Activated T-helper 2 cell treated with anti-CD3 and anti-CD28 coated beads, Interferon-gamma antibody, Interleukin-2, Interleukin-4, amounts not matched to agents 10 μg/mL and 5 μg/mL and 100 μg/mL, durations not matched to agents 14 hours and 24 hours and 36 hours (primary cell): Measurements from ENCODE around the gene TIAM1. TPM values are rescaled to one million over a fixed set of nuclear protein-coding genes. Genes with fewer than 3 reads are reported as not detected.

Source experiments
- DNase-seq: peaks from one replicate; pipeline ENCODE4 v3.0.0; 2021; ENCODE audit warnings: low spot score
- H3K27ac Mint-ChIP-seq: one replicate; pipeline ENCODE4 v1.8.0; 2021; ENCODE audit warnings: mixed read lengths
- H3K27me3 Mint-ChIP-seq: one replicate; pipeline ENCODE4 v1.8.0; 2021; ENCODE audit warnings: low read depth, mixed read lengths
- H3K36me3 Mint-ChIP-seq: one replicate; pipeline ENCODE4 v1.8.0; 2021; ENCODE audit warnings: low read depth, mixed read lengths
- H3K4me1 Mint-ChIP-seq: one replicate; pipeline ENCODE4 v1.8.0; 2021; ENCODE audit warnings: low read depth, mixed read lengths
- H3K4me3 Mint-ChIP-seq: one replicate; pipeline ENCODE4 v1.8.0; 2021; ENCODE audit warnings: low read depth, mild to moderate bottlenecking, moderate library complexity, mixed read lengths
- H3K9me3 Mint-ChIP-seq: one replicate; pipeline ENCODE4 v1.8.0; 2021; ENCODE audit warnings: mixed read lengths
- intact Hi-C: fragments of 100-400 bp; cut with micrococcal nuclease; formaldehyde crosslinking; loops from one replicate; pipeline ENCODE4 v1.15.1; 2023
- total RNA-seq: library from RNA; stranded (reverse); gene quantifications from 2 replicates; pipeline ENCODE4 v1.2.3, GENCODE V29; 2022

TIAM1 gene
- total RNA-seq, 1 donor from 2014 or later, result 110 TPM

DNA sequence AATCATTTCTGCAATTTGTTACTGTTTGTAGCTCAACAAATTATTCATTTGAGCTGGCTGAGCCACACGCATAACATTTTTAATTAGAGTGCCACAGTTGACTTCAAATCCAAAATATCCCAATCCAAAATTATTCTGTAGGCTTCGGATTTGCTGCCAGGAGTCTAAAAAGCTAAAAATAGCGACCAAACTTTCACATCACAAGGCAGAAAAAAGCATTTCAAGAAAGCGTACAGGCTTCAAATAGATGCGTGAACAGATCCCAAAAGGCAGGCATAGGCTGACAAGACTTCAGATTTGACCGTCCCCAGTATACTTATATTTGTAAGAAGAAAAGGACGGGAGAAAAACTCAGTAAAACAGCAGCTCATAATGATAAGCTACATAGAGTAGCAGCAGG lies 24.3 kb upstream of the TIAM1 start:
- Mint-ChIP-seq H3K9me3 (no peaks in the 10 kb centered on the region), H3K36me3 (peaks cover 3% of the 10 kb centered on the region), H3K4me1 (peaks cover 37% of the 10 kb centered on the region), H3K27ac (no peak overlapping the region), H3K27me3 (peaks cover 3% of the 10 kb centered on the region), H3K4me3 (no peak overlapping the region)
- DNase-seq, result no peak
- intact Hi-C loops, result no loop called here

DNA sequence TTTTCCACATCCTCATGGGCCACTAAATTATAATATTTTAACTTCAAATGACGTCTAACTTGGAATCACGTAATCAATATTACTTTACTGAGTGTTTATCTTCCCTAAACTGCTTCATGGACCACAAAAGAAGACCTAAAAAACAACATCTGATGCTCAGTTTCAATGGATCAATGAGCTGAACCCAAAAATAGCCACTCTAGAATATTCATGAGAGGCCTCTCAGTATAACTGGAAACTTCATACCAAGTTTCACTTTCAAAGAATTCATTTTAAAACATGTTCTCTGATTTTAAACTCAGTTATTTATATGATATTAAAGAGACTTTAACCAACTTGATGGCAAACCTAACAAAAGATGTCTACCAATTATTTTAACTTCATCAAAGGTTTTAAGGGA lies 23.7 kb upstream of the TIAM1 start:
- Mint-ChIP-seq H3K4me3 (no peak overlapping the region), H3K27me3 (no peaks in the 10 kb centered on the region), H3K36me3 (peaks cover 3% of the 10 kb centered on the region), H3K4me1 (peaks cover 40% of the 10 kb centered on the region), H3K9me3 (no peaks in the 10 kb centered on the region), H3K27ac (no peak overlapping the region)
- DNase-seq, result no peak
- intact Hi-C loops, result no loop called here

DNA sequence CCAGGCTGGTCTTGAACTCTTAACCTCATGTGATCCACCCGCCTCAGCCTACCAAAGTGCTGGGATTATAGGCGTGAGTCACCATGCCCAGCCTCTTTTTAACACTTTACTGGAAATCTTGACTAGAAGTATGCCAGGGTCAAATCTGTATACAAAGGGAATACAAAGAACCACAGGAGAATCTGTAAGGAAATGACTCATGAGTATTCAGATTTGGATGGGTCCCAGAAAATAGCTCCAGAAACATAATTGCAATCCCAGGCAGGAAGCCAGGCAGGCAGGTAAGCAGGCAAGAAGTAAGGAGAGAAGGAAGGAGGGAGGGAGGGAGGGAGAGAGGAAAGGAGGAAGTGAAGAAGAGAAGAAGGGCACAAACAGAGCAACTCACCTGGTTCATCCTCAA lies 22.8 kb upstream of the TIAM1 start:
- Mint-ChIP-seq H3K9me3 (no peaks in the 10 kb centered on the region), H3K4me3 (no peak overlapping the region), H3K27ac (no peak overlapping the region), H3K4me1 (peaks cover 44% of the 10 kb centered on the region), H3K27me3 (no peaks in the 10 kb centered on the region), H3K36me3 (peaks cover 3% of the 10 kb centered on the region)
- no peak for DNase-seq
- intact Hi-C loops, result no loop called here

DNA sequence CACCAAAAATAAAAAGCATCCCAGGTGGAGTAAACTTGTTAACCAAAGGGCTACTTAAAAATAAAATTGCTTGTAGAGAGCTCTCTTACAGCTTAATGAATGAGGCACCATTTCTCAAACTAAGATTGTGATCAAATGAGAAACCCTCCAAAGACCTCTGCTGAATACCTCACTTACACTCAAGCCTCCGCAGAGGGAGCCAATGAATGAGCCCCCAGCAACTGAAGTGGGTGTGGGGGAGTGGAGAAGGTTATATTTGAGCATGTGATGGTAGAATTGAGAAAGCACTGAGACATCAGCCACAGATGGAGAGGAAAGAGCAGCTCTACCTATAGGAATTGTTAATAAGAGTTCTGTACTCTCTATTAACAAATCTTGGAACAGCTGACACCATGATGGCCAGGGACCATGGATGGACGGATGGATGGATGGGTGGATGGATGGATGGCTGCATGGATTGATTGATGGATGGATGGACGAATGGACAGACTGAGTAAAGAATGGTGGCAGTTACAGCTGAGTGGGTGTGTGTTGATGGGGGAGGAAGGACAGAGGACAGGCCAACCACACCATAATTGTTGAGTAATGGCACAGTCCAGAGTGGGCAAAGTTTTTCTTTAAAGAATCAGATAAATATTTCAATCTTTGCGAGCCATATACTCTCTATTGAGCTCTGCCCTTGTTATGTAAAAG lies 20.3 kb upstream of the TIAM1 start:
- intact Hi-C loops, result loop anchor here (1.0 kb wide), 1 partner anchor 9 kb away; no protein-coding TSS in a partner anchor
- peaks cover 12% of the 10 kb centered on the region for H3K36me3 Mint-ChIP-seq
- peaks cover 48% of the 10 kb centered on the region for H3K4me1 Mint-ChIP-seq
- DNase-seq, result no peak
- no peaks in the 10 kb centered on the region for H3K27me3 Mint-ChIP-seq
- peak overlapping the region; percentile 31 for H3K27ac Mint-ChIP-seq
- H3K9me3 Mint-ChIP-seq, result peaks cover 11% of the 10 kb centered on the region
- peak overlapping the region; percentile 7 for H3K4me3 Mint-ChIP-seq

DNA sequence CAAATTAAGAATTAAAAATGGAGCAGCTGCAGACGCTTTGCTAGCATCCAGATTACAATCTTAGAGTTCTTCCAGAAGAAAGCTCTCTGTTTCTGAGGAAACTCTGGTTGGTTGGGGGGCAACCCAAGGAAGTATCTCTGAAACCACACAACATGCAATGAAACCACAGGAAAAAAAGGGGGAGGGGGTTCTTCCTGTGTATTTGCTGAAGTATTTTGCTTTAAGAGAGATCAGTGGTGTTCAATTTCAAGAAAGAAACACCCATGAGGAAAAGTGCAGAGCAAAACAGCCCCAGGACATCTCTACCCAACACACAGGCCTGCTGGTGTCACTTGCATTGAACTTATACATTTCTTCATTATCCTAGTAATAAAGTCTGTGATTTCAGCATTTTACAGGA lies 19.7 kb upstream of the TIAM1 start:
- Mint-ChIP-seq H3K4me3 (peak overlapping the region; percentile 38), H3K27ac (peak overlapping the region; percentile 52), H3K9me3 (peaks cover 15% of the 10 kb centered on the region), H3K27me3 (no peaks in the 10 kb centered on the region), H3K36me3 (peaks cover 15% of the 10 kb centered on the region), H3K4me1 (peaks cover 48% of the 10 kb centered on the region)
- intact Hi-C loops, result loop anchor here (1.0 kb wide), 1 partner anchor 8 kb away; no protein-coding TSS in a partner anchor
- no peak for DNase-seq

DNA sequence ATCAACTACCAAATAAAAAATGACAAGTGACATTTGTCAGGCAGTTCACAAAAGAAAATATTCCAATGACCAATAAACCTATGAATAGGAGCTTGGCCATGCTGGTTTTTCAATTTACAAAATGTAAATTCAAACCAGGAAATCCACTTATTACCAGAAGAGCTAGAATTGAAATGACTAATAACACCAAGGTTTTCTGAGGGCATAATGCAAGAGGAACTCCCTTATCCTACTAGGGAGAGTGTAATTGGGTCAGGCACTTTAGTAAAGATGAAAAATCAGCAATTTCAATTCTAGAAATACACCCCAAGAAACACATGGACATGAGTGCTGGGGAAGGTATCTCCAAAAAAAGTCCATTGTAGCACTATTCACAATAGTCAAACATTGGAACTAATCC lies 16.7 kb upstream of the TIAM1 start:
- H3K9me3 Mint-ChIP-seq, result peaks cover 15% of the 10 kb centered on the region
- peaks cover 12% of the 10 kb centered on the region for H3K36me3 Mint-ChIP-seq
- no peaks in the 10 kb centered on the region for H3K27me3 Mint-ChIP-seq
- intact Hi-C loops, result no loop called here
- H3K4me1 Mint-ChIP-seq, result peaks cover 42% of the 10 kb centered on the region
- DNase-seq, result no peak
- no peak overlapping the region for H3K27ac Mint-ChIP-seq
- H3K4me3 Mint-ChIP-seq, result no peak overlapping the region

DNA sequence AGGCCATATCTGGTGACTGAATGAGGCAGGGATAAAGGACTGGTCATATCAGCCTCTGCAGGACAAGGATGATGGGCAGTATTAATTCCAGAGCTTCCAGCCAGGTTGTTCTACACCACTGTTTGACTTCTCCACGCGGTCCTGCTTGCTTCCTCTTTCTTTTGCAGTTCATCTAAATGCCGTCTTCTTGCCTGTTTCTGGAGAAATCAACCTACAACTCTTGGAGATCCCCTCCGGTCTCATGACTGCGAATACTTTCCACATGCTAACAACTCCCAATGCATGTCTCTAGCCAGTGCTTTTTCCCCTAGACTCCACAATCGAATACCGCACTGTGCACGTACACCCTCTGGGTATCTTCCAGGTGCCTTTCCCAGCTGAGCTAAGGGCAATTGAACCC lies 14.1 kb upstream of the TIAM1 start:
- H3K36me3 Mint-ChIP-seq, result peaks cover 12% of the 10 kb centered on the region
- no peak overlapping the region for H3K27ac Mint-ChIP-seq
- no peak for DNase-seq
- peaks cover 15% of the 10 kb centered on the region for H3K9me3 Mint-ChIP-seq
- H3K4me3 Mint-ChIP-seq, result no peak overlapping the region
- intact Hi-C loops, result loop anchor here (10.0 kb wide), 1 partner anchor 297 kb away; the partner anchor contains the start of gene SOD1
- no peaks in the 10 kb centered on the region for H3K27me3 Mint-ChIP-seq
- H3K4me1 Mint-ChIP-seq, result peaks cover 42% of the 10 kb centered on the region

DNA sequence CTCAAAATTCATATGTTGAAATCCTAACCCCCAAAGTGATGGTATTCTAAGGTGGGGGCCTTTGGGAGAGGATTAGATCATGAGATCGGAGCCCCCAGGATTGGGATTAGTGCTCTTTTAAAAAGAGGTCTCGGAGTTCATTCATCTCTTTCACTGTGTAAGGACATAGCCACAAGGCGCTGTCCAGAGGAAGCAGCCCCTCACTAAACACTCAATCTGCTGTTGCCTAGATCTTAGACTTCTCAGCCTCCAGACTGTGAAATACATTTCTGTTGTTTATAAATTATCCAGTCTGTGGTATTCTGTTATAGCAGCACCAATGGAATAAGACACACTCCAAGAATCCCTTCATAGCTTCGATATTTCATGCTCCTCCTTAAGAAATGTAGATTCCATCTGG lies 12.4 kb upstream of the TIAM1 start:
- intact Hi-C loops, result loop anchor here (10.0 kb wide), 1 partner anchor 298 kb away; the partner anchor contains the start of gene SOD1
- H3K4me1 Mint-ChIP-seq, result peaks cover 46% of the 10 kb centered on the region

DNA sequence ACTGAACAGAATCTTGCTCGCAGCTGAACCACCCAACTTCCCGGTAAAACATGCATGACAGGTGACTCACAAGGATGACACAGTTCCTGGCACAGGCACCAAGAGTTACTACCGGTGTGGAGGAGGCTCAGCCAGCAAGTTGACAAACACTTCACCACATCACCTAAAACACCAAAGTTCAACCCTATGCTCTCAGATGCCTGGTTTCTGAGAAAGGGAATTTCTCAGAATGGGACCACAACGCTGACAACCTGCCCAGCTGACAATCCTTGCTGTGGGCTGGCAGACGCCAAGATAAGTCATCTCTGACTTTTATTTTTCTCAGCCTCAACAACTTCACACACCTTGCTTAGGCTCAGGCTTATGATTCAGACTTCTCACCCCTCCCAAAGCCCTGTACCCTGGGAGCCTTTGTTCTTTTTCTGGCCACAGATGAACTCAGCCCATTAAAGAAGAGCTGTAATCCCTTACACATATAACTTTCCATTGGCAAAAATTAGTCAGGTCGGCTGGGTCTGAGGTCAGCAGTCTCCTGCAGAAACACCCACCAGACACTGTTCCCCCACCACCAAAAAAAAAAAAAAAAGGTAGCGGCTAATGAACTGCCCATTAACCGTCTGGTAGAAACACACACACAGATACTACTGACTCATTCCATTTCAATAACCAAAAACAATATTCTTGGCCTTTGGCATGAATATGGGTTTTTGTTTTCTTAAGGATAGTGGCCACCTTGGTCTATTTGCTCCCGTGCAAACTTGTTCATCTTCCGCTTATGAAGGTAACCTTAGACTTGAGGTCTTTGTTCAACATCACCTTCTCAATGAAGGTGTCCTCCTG lies 10.8 kb upstream of the TIAM1 start:
- intact Hi-C loops, result loop anchor here (1.0 to 10.0 kb wide), 13 partner anchors 9 to 636 kb away; partner anchors contain the start of genes KRTAP21-3 and SOD1
- H3K4me1 Mint-ChIP-seq, result peaks cover 40% of the 10 kb centered on the region
- DNase-seq, result peak; percentile 78
- peaks cover 17% of the 10 kb centered on the region for H3K9me3 Mint-ChIP-seq
- peaks cover 18% of the 10 kb centered on the region for H3K36me3 Mint-ChIP-seq
- peak overlapping the region; percentile 20 for H3K4me3 Mint-ChIP-seq
- no peaks in the 10 kb centered on the region for H3K27me3 Mint-ChIP-seq
- peak overlapping the region; percentile 66 for H3K27ac Mint-ChIP-seq

More for the DNA sequence above, 12.4 kb upstream of the TIAM1 start:
- Mint-ChIP-seq H3K27me3 (no peaks in the 10 kb centered on the region), H3K36me3 (peaks cover 12% of the 10 kb centered on the region), H3K9me3 (peaks cover 15% of the 10 kb centered on the region), H3K4me3 (no peak overlapping the region), H3K27ac (no peak overlapping the region)
- no peak for DNase-seq

DNA sequence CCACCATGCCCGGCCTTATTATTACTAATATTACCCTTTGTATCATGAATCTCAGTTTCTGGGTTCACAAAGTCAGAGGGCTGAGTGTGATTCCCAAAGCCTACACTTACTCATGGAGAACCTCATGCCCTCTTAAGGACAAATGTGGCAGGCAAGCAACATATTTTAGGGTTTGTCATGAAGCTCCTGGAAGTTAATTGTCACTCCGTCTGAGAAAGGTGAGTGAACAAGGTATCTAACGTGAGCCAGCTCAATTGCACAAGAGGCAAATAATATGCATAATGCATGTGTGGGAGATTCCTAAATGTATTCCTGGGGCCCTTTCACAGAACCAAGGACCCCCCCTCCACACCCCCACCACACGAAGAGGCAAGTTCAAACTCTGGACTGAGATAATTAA lies 10.1 kb upstream of the TIAM1 start:
- DNase-seq, result no peak
- peaks cover 3% of the 10 kb centered on the region for H3K27me3 Mint-ChIP-seq
- no peak overlapping the region for H3K4me3 Mint-ChIP-seq
- H3K36me3 Mint-ChIP-seq, result peaks cover 12% of the 10 kb centered on the region
- peaks cover 40% of the 10 kb centered on the region for H3K4me1 Mint-ChIP-seq
- H3K9me3 Mint-ChIP-seq, result peaks cover 9% of the 10 kb centered on the region
- intact Hi-C loops, result loop anchor here (1.0 to 10.0 kb wide), 12 partner anchors 13 to 635 kb away; partner anchors contain the start of genes KRTAP21-3 and SOD1
- peak overlapping the region; percentile 66 for H3K27ac Mint-ChIP-seq

DNA sequence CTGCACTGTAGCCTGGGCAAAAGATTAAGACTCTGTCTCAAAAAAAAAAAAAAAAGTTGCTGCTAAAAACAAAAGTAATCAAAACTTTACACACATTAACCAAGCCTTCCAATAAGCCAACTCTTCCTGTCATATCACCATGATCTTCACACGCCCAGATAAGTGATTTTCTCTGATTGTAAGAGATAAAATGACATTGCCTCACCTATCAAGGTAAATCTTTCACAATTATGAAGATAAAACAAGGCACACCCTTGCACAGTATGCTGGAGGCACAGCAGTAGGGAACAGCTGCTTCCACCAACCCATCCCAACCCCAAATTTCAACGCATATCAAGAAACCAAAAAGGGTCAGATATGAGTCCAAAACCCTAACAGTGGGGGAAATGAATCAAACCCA lies 8.8 kb upstream of the TIAM1 start:
- Mint-ChIP-seq H3K27ac (peak overlapping the region; percentile 76), H3K9me3 (peaks cover 9% of the 10 kb centered on the region), H3K36me3 (peaks cover 13% of the 10 kb centered on the region), H3K27me3 (peaks cover 6% of the 10 kb centered on the region), H3K4me3 (no peak overlapping the region), H3K4me1 (peaks cover 42% of the 10 kb centered on the region)
- no peak for DNase-seq
- intact Hi-C loops, result loop anchor here (5.0 to 10.0 kb wide), 2 partner anchors 256 to 302 kb away; partner anchors contain the start of gene SOD1

DNA sequence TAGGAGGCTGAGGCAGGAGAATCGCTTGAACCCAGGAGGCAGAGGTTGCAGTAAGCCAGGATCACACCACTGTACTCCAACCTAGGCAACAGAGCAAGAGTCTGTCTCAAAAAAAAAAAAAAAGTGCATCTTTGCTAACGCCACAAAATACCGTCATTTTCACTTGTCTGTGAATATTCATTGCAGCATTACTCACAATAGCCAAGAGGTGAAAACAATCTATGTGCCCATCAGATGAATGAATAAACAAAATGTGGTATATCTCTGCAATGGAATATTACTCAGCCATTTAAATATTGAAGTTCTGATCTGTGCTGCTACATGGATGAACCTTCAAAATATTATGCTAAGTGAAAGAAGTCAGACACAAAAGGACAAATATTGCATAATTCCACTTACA lies 7.9 kb upstream of the TIAM1 start:
- Mint-ChIP-seq H3K27ac (no peak overlapping the region), H3K36me3 (peaks cover 13% of the 10 kb centered on the region), H3K4me1 (peaks cover 42% of the 10 kb centered on the region), H3K9me3 (peaks cover 9% of the 10 kb centered on the region), H3K27me3 (peaks cover 12% of the 10 kb centered on the region), H3K4me3 (no peak overlapping the region)
- DNase-seq, result no peak
- intact Hi-C loops, result loop anchor here (5.0 to 10.0 kb wide), 2 partner anchors 255 to 303 kb away; partner anchors contain the start of gene SOD1
